Astrocyte of the spinal cord (primary cell): Measurements from ENCODE around the gene SHMT2.
A peak's percentile ranks its signal among the peaks of the same experiment; 100 is the strongest.

Experiments
- DNase-seq: peaks from one replicate; pipeline ENCODE4 v3.0.0; 2011; ENCODE audit warnings: low read depth, low spot score
- H3K4me3 ChIP-seq: 2 replicates; pipeline ENCODE4 v1.5.1; 2011; ENCODE audit warnings: low read depth, mild to moderate bottlenecking, low read length, moderate library complexity
- in situ Hi-C: cut with HindIII; loops from 2 replicates; pipeline ENCODE4 v1.10.0; 2017; ENCODE audit warnings: low sequenced_read_pairs
- TF ChIP-seq, protein P1 (sequence below): IDR thresholded peaks from 2 replicates; pipeline ENCODE4 v1.5.1; 2012; ENCODE audit warnings: low read depth, mild to moderate bottlenecking, low read length, inconsistent platforms

SHMT2 gene

GRCh38 chr12:57185403-57185802 is 44.1 kb upstream of the SHMT2 start:
- no peak for DNase-seq
- in situ Hi-C loops, result no loop called here
- H3K4me3 ChIP-seq, result no peak overlapping the region

GRCh38 chr12:57185906-57186508 is 43.5 kb upstream of the SHMT2 start:
- TF ChIP-seq, protein P1, sequence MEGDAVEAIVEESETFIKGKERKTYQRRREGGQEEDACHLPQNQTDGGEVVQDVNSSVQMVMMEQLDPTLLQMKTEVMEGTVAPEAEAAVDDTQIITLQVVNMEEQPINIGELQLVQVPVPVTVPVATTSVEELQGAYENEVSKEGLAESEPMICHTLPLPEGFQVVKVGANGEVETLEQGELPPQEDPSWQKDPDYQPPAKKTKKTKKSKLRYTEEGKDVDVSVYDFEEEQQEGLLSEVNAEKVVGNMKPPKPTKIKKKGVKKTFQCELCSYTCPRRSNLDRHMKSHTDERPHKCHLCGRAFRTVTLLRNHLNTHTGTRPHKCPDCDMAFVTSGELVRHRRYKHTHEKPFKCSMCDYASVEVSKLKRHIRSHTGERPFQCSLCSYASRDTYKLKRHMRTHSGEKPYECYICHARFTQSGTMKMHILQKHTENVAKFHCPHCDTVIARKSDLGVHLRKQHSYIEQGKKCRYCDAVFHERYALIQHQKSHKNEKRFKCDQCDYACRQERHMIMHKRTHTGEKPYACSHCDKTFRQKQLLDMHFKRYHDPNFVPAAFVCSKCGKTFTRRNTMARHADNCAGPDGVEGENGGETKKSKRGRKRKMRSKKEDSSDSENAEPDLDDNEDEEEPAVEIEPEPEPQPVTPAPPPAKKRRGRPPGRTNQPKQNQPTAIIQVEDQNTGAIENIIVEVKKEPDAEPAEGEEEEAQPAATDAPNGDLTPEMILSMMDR, result no peak
- DNase-seq, result no peak
- in situ Hi-C loops, result no loop called here
- no peak overlapping the region for H3K4me3 ChIP-seq

More at GRCh38 chr12:57185403-57185802, 44.1 kb upstream of the SHMT2 start:
- TF ChIP-seq, protein P1, result no peak

- no peak overlapping the region for H3K4me3 ChIP-seq
- DNase-seq, result no peak
- in situ Hi-C loops, result no loop called here
- TF ChIP-seq, protein P1, result no peak
Measured at GRCh38 chr12:57187222-57188089, 42.1 kb upstream of the SHMT2 start.

DNA sequence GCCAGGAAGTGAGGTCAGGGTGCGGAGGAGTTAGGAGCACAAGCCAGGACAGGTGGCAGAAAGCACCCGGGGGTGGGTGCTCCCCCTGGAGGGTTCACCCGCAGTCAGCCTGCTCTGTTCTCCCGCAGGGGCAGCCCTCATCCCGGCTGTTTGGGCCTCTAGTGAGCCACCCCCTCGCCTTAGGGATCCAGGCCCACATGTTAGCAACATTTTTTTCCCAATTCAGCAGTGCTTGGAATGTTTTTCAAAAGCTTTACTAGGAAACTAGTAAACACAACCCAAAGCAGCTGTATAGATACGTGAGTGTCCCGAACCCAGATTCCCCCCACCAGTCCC is 41.5 kb upstream of the SHMT2 start:
- H3K4me3 ChIP-seq, result no peak overlapping the region
- in situ Hi-C loops, result no loop called here
- DNase-seq, result no peak
- TF ChIP-seq, protein P1, result no peak

- no peak overlapping the region for H3K4me3 ChIP-seq
- TF ChIP-seq, protein P1, result no peak
- in situ Hi-C loops, result no loop called here
- DNase-seq, result peak; percentile 19
Measured at GRCh38 chr12:57190037-57190436, 39.5 kb upstream of the SHMT2 start.

DNA sequence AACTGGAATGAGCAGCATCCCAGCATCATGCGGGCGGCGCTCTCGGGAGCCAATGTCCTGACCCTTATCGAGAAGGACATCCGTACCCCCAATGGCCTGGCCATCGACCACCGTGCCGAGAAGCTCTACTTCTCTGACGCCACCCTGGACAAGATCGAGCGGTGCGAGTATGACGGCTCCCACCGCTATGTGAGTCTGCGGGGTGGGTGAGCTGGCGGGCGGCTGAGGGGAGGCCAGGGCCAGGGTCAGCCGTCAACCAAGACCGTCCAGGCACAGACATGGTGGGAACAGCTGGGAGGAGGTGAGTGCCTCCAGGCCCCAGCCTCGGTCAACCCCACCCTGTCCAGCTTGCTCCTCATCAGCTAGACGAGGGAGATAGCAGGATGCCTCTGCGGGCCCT is 38.7 kb upstream of the SHMT2 start:
- no peak overlapping the region for H3K4me3 ChIP-seq
- DNase-seq, result no peak
- in situ Hi-C loops, result no loop called here
- TF ChIP-seq, protein P1, result no peak
